HCT116 (cell line): ENCODE data around the gene CRP. TPM values are rescaled to one million over a fixed set of nuclear protein-coding genes. Genes with fewer than 3 reads are reported as not detected.

Experiments used
- ATAC-seq: fragments of 200-7000 bp; cut with Tn5 transposase; 2 replicates; pipeline ENCODE4 v1.9.1; 2020; ENCODE audit warnings: mild to moderate bottlenecking, moderate library complexity
- BruUV-seq: library from RNA; stranded (reverse); fragments of 400-500 nt; replicated peaks from 2 replicates; lab custom pipeline; 2021; lab: Mats Ljungman, UMichigan
- CTCF ChIA-PET: fragments of 300-600 bp; sonication (Branson Sonifier 250); formaldehyde crosslinking; loops from one replicate; lab custom pipeline; 2021; ENCODE audit warnings: antibody characterized with exemption; lab: Charles Lee
- POLR2A ChIA-PET: fragments of 300-600, 350-600 bp; sonication (Branson Sonifier 250); formaldehyde crosslinking; loops from one replicate; lab custom pipeline; 2021; ENCODE audit warnings: antibody characterized with exemption; lab: Charles Lee
- RAD21 ChIA-PET, 2 experiments: fragments of 300-600 bp; sonication (Branson Sonifier 250); formaldehyde crosslinking; loops; one replicate each; lab custom pipeline; 2023; ENCODE audit warnings: low total read pairs in 2 of 2; ENCODE audit not compliant: uncharacterized antibody in 2 of 2, unreplicated experiment in 2 of 2, low non-redundant PET in 1 of 2; lab: Charles Lee
- DNase-seq: peaks from one replicate; pipeline ENCODE4 v3.0.0-alpha.2; 2010; ENCODE audit warnings: low read depth, low spot score
- H2AFZ ChIP-seq: fragments of 200-600 bp; shearing (Covaris generic), sonication (generic); 2 replicates; pipeline ENCODE4 v1.6.1; 2017; ENCODE audit warnings: low read depth, mixed run types, mixed read lengths, antibody characterized with exemption, low read length; ENCODE audit not compliant: poor library complexity, severe bottlenecking
- H3K27ac ChIP-seq: 2 replicates; pipeline ENCODE4 v1.5.1; 2012; ENCODE audit warnings: low read depth, low read length
- H3K27me3 ChIP-seq: fragments of 200-600 bp; sonication (generic); 2 replicates; pipeline ENCODE4 v1.6.1; 2016; ENCODE audit warnings: mixed run types, low read length, mixed read lengths; ENCODE audit not compliant: insufficient read depth
- H3K36me3 ChIP-seq, 2 experiments: fragments of 200-500 bp in 1 of 2; fragments of 200-600 bp in 1 of 2; sonication (Bioruptor generic) in 1 of 2; sonication (generic) in 1 of 2; 2 replicates each; pipeline versions ENCODE4 v1.5.1 to v1.6.1; 2014 to 2016; ENCODE audit warnings: low read length in 2 of 2, inconsistent platforms in 1 of 2, mixed read lengths in 1 of 2, mixed run types in 1 of 2; ENCODE audit not compliant: insufficient read depth in 2 of 2, control insufficient read depth in 1 of 2
- H3K4me1 ChIP-seq, 2 experiments: fragments of 200-600 bp in 1 of 2; sonication (generic) in 1 of 2; 2 replicates each; pipeline versions ENCODE4 v1.5.1 to v1.6.1; 2012 to 2017; ENCODE audit warnings: low read length in 2 of 2, inconsistent platforms in 1 of 2, mild to moderate bottlenecking in 1 of 2, mixed read lengths in 1 of 2, mixed run types in 1 of 2, moderate library complexity in 1 of 2; ENCODE audit not compliant: insufficient read depth in 2 of 2, control insufficient read depth in 1 of 2
- H3K4me2 ChIP-seq: fragments of 200-600 bp; sonication (generic); 2 replicates; pipeline ENCODE4 v1.6.1; 2017; ENCODE audit warnings: mixed run types, low read length, mixed read lengths
- H3K4me3 ChIP-seq, 2 experiments: fragments of 200-600 bp in 1 of 2; sonication (generic) in 1 of 2; replicated peaks in 1 of 2; 2 replicates each; pipeline ENCODE4 v1.5.1; 2011 to 2016; ENCODE audit warnings: low read length in 2 of 2, control low read depth in 1 of 2, low read depth in 1 of 2, mild to moderate bottlenecking in 1 of 2, mixed read lengths in 1 of 2, mixed run types in 1 of 2
- H3K79me2 ChIP-seq: fragments of 200-600 bp; sonication (generic); 2 replicates; pipeline ENCODE4 v1.6.1; 2017; ENCODE audit warnings: mild to moderate bottlenecking, mixed run types, low read length, moderate library complexity, mixed read lengths; ENCODE audit not compliant: insufficient read depth
- H3K9ac ChIP-seq: fragments of 200-600 bp; sonication (generic); 2 replicates; pipeline ENCODE4 v1.6.1; 2016; ENCODE audit warnings: low read length, mixed read lengths
- H3K9me2 ChIP-seq: fragments of 200-600 bp; sonication (generic), shearing (Covaris generic); 2 replicates; pipeline ENCODE4 v1.6.1; 2017; ENCODE audit warnings: mixed run types, mild to moderate bottlenecking, moderate library complexity; ENCODE audit not compliant: insufficient read depth
- H3K9me3 ChIP-seq, 2 experiments: fragments of 200-500 bp in 1 of 2; fragments of 200-600 bp in 1 of 2; sonication (Bioruptor generic) in 1 of 2; sonication (generic) in 1 of 2; 2 replicates each; pipeline ENCODE4 v1.6.1; 2014 to 2017; ENCODE audit warnings: low read length in 2 of 2, mixed read lengths in 2 of 2, inconsistent platforms in 1 of 2, low read depth in 1 of 2, mild to moderate bottlenecking in 1 of 2, mixed run types in 1 of 2, moderate library complexity in 1 of 2; ENCODE audit not compliant: control insufficient read depth in 1 of 2, insufficient read depth in 1 of 2
- H4K20me1 ChIP-seq: fragments of 200-600 bp; sonication (generic), shearing (Covaris generic); 2 replicates; pipeline ENCODE4 v1.6.1; 2017; ENCODE audit warnings: mixed run types, mild to moderate bottlenecking, moderate library complexity; ENCODE audit not compliant: insufficient read depth
- CBX3 ChIP-seq: IDR thresholded peaks from 2 replicates; pipeline ENCODE4 v1.6.1; 2012; ENCODE audit warnings: low read depth
- EGR1 ChIP-seq: IDR thresholded peaks from 2 replicates; pipeline ENCODE4 v1.6.1; 2012; ENCODE audit warnings: low read depth
- ELF1 ChIP-seq: IDR thresholded peaks from 2 replicates; pipeline ENCODE4 v1.6.1; 2012; ENCODE audit warnings: low read depth, borderline replicate concordance
- EZH2 ChIP-seq: fragments of 200-600 bp; sonication (generic); IDR thresholded peaks from 2 replicates; pipeline ENCODE4 v1.6.1; 2017; ENCODE audit warnings: antibody characterized with exemption, mixed run types
- FOSL1 ChIP-seq: IDR thresholded peaks from 2 replicates; pipeline ENCODE4 v1.6.1; 2012; ENCODE audit warnings: low read depth
- POLR2A ChIP-seq: IDR thresholded peaks from 2 replicates; pipeline ENCODE4 v1.7.0; 2011; ENCODE audit warnings: borderline replicate concordance; ENCODE audit not compliant: insufficient read depth, insufficient read length; ENCODE audit errors: extremely low read depth
- SIN3A ChIP-seq: IDR thresholded peaks from 2 replicates; pipeline ENCODE4 v1.6.1; 2012; ENCODE audit warnings: low read depth
- SP1 ChIP-seq: IDR thresholded peaks from 2 replicates; pipeline ENCODE4 v1.6.1; 2012; ENCODE audit warnings: low read depth
- SRF ChIP-seq: IDR thresholded peaks from 2 replicates; pipeline ENCODE4 v1.6.1; 2012; ENCODE audit warnings: low read depth
- TCF7L2 ChIP-seq: IDR thresholded peaks from 2 replicates; pipeline ENCODE4 v1.7.0; 2011; ENCODE audit warnings: borderline replicate concordance, inconsistent platforms; ENCODE audit not compliant: insufficient read depth, insufficient read length; ENCODE audit errors: extremely low read depth
- YY1 ChIP-seq: IDR thresholded peaks from 2 replicates; pipeline ENCODE4 v1.6.1; 2011; ENCODE audit warnings: low read length, low read depth, moderate library complexity, mild to moderate bottlenecking; ENCODE audit not compliant: insufficient replicate concordance; ENCODE audit errors: extremely low read depth
- ZBTB33 ChIP-seq: IDR thresholded peaks from 2 replicates; pipeline ENCODE4 v1.6.1; 2011; ENCODE audit warnings: mild to moderate bottlenecking, low read length, moderate library complexity; ENCODE audit not compliant: insufficient replicate concordance; ENCODE audit errors: extremely low read depth
- ZFX ChIP-seq: fragments of 450-650 bp; IDR thresholded peaks from 2 replicates; pipeline ENCODE4 v1.6.1; 2017
- ZNF274 ChIP-seq: fragments of 200-500 bp; sonication (Bioruptor generic); IDR thresholded peaks from 2 replicates; pipeline ENCODE4 v1.6.1; 2014; ENCODE audit warnings: mild to moderate bottlenecking, low read depth, low read length, inconsistent platforms
- intact Hi-C: fragments of 100-400 bp; cut with micrococcal nuclease; formaldehyde crosslinking; loops from 2 replicates; pipeline ENCODE4 v1.10.0; 2022
- total RNA-seq: library from RNA; stranded (reverse); gene quantifications from one replicate; pipeline ENCODE4 v1.2.1, GENCODE V29; 2021; ENCODE audit not compliant: unreplicated experiment
- TF ChIP-seq, protein P1 (sequence below), 3 experiments: fragments of 200-600 bp in 1 of 3; sonication (generic) in 1 of 3; IDR thresholded peaks in 2 of 3; conservative IDR thresholded peaks in 1 of 3; 2 replicates each; pipeline ENCODE4 v1.5.1; 2012 to 2017; ENCODE audit warnings: low read depth in 2 of 3, low read length in 2 of 3, antibody characterized with exemption in 1 of 3, borderline replicate concordance in 1 of 3, control low read depth in 1 of 3, mild to moderate bottlenecking in 1 of 3, mixed read lengths in 1 of 3, mixed run types in 1 of 3, moderate library complexity in 1 of 3; ENCODE audit not compliant: insufficient read depth in 1 of 3
- TF ChIP-seq, protein P2 (sequence below): IDR thresholded peaks from 2 replicates; pipeline ENCODE4 v1.6.1; 2012
- TF ChIP-seq, protein P3 (sequence below): IDR thresholded peaks from 2 replicates; pipeline ENCODE4 v1.6.1; 2012

Gene CRP
- total RNA-seq, 1 experiment from 2014 or later, result 1.3 TPM

GRCh38 chr1:159755451-159756007, 41.1 kb upstream of the CRP start (continued):
- TF ChIP-seq YY1, result no peak
- TF ChIP-seq, protein P1, sequence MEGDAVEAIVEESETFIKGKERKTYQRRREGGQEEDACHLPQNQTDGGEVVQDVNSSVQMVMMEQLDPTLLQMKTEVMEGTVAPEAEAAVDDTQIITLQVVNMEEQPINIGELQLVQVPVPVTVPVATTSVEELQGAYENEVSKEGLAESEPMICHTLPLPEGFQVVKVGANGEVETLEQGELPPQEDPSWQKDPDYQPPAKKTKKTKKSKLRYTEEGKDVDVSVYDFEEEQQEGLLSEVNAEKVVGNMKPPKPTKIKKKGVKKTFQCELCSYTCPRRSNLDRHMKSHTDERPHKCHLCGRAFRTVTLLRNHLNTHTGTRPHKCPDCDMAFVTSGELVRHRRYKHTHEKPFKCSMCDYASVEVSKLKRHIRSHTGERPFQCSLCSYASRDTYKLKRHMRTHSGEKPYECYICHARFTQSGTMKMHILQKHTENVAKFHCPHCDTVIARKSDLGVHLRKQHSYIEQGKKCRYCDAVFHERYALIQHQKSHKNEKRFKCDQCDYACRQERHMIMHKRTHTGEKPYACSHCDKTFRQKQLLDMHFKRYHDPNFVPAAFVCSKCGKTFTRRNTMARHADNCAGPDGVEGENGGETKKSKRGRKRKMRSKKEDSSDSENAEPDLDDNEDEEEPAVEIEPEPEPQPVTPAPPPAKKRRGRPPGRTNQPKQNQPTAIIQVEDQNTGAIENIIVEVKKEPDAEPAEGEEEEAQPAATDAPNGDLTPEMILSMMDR (IDR thresholded peaks at IDR 0.05 in 2 of 3, conservative IDR thresholded peaks at IDR 0.05 in 1 of 3; ENCODE audit: borderline replicate concordance in 1 of 3, insufficient read depth in 1 of 3, low read depth in 2 of 3, low read length in 2 of 3), result no peak

- no peaks in the 10 kb centered on the region for H3K9me3 ChIP-seq
- intact Hi-C loops, result no loop called here
- H3K36me3 ChIP-seq, result no peaks in the 10 kb centered on the region
- CTCF ChIA-PET, result no interaction called here
- no peak overlapping the region for H3K9ac ChIP-seq
- H3K4me2 ChIP-seq, result no peak overlapping the region
- no peak overlapping the region for H3K27ac ChIP-seq
- POLR2A ChIA-PET, result no interaction called here
- DNase-seq (no peak), ATAC-seq (no peak)
- H3K4me3 ChIP-seq, result no peak overlapping the region
- no peaks in the 10 kb centered on the region for H3K4me1 ChIP-seq
- H2AFZ ChIP-seq, result no peak overlapping the region
- BruUV-seq, result no TSS peak
- no peaks in the 10 kb centered on the region for H3K27me3 ChIP-seq
- no peaks in the 10 kb centered on the region for H3K79me2 ChIP-seq
- no peaks in the 10 kb centered on the region for H3K9me2 ChIP-seq
- H4K20me1 ChIP-seq, result no peaks in the 10 kb centered on the region
- RAD21 ChIA-PET, result no interaction called here
- TF ChIP-seq, protein P2, sequence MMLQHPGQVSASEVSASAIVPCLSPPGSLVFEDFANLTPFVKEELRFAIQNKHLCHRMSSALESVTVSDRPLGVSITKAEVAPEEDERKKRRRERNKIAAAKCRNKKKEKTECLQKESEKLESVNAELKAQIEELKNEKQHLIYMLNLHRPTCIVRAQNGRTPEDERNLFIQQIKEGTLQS, result no peak
- TF ChIP-seq EZH2 (no peak), SIN3A (no peak), YY1 (no peak), ELF1 (no peak), ZFX (no peak), SP1 (no peak), TCF7L2 (no peak), CBX3 (no peak), ZNF274 (no peak), SRF (no peak), ZBTB33 (no peak), POLR2A (no peak), FOSL1 (no peak), EGR1 (no peak)
- TF ChIP-seq, protein P3, sequence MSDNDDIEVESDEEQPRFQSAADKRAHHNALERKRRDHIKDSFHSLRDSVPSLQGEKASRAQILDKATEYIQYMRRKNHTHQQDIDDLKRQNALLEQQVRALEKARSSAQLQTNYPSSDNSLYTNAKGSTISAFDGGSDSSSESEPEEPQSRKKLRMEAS, result no peak
- TF ChIP-seq, protein P1 (IDR thresholded peaks at IDR 0.05 in 2 of 3, conservative IDR thresholded peaks at IDR 0.05 in 1 of 3; ENCODE audit: borderline replicate concordance in 1 of 3, insufficient read depth in 1 of 3, low read depth in 2 of 3, low read length in 2 of 3), result no peak
Observed at GRCh38 chr1:159753386-159753785, 39.0 kb upstream of the CRP start.
